Inflammatory macrophage treated with lipopolysaccharide for 4 hours (primary cell): ENCODE results near the gene ABCC1.
A peak's percentile ranks its signal among the peaks of the same experiment; 100 is the strongest.
"Not testable (repeated sequence)": the region's sequence is repeated elsewhere in the genome, so short reads cannot be mapped to it uniquely, and the experiment has no call there.

Experiments used
- DNase-seq: peaks from one replicate; pipeline ENCODE4 v3.0.0-alpha.2; 2020

Gene ABCC1

GRCh38 chr16:16143038-16143763 is 193.8 kb downstream of the ABCC1 start:
- peak; percentile 42 for DNase-seq

GRCh38 chr16:16143931-16144330 is 194.5 kb downstream of the ABCC1 start:
- no peak for DNase-seq

GRCh38 chr16:16144416-16144815 is 195.0 kb downstream of the ABCC1 start:
- no peak for DNase-seq

- DNase-seq: no peak
Measured at GRCh38 chr16:16145286-16145685, 195.9 kb downstream of the ABCC1 start.

GRCh38 chr16:16146380-16147315 is 197.2 kb downstream of the ABCC1 start:
- no peak for DNase-seq

GRCh38 chr16:16147316-16147999 is 198.0 kb downstream of the ABCC1 start:
- no peak for DNase-seq

GRCh38 chr16:16148000-16148599 is 198.7 kb downstream of the ABCC1 start:
- not testable (repeated sequence) for DNase-seq

- DNase-seq: no peak
Measured at GRCh38 chr16:16148755-16149154, 199.3 kb downstream of the ABCC1 start.

GRCh38 chr16:16149710-16150116 is 200.3 kb downstream of the ABCC1 start:
- no peak for DNase-seq

- DNase-seq: no peak
Measured at GRCh38 chr16:16150117-16150877, 200.9 kb downstream of the ABCC1 start.

GRCh38 chr16:16150878-16151152 is 201.4 kb downstream of the ABCC1 start:
- DNase-seq: no peak

GRCh38 chr16:16151315-16151714 is 201.9 kb downstream of the ABCC1 start:
- DNase-seq: no peak

- not testable (repeated sequence) for DNase-seq
Measured at GRCh38 chr16:16153000-16153399, 203.6 kb downstream of the ABCC1 start.

GRCh38 chr16:16154281-16154951 is 205.0 kb downstream of the ABCC1 start:
- no peak for DNase-seq

- no peak for DNase-seq
Measured at GRCh38 chr16:16155234-16155633, 205.8 kb downstream of the ABCC1 start.

- no peak for DNase-seq
Measured at GRCh38 chr16:16157166-16157565, 207.8 kb downstream of the ABCC1 start.

- no peak for DNase-seq
Measured at GRCh38 chr16:16158082-16158658, 208.8 kb downstream of the ABCC1 start.

- DNase-seq: no peak
Measured at GRCh38 chr16:16158741-16159374, 209.4 kb downstream of the ABCC1 start.

GRCh38 chr16:16159662-16160061 is 210.2 kb downstream of the ABCC1 start:
- DNase-seq: no peak

- no peak for DNase-seq
Measured at GRCh38 chr16:16161319-16161718, 211.9 kb downstream of the ABCC1 start.

- not testable (repeated sequence) for DNase-seq
Measured at GRCh38 chr16:16161840-16162239, 212.4 kb downstream of the ABCC1 start.
